Measurements from ENCODE around the gene LIPT2.

Gene LIPT2

DNA sequence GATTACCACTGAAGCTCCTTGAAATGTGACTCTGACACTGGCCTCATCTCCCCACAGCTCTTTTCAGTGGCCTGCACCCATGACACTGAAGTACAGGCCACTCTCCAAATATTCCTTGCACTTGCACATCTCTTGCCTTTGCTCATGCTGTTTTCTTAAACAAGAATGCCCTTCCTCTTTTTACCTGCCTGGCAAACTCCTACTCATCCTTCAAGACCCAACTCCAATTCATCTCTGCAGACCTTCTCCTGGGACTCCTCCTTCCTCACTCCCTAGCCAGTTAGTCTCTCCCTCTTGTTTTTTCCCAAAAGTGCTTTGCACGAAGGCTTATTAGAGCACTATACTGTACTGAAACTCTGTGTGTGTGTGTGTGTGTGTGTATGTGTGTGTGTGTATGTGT lies 28.8 kb downstream of the LIPT2 start:
- DNase-seq (ENCODE audit: low read depth), result no peak

DNA sequence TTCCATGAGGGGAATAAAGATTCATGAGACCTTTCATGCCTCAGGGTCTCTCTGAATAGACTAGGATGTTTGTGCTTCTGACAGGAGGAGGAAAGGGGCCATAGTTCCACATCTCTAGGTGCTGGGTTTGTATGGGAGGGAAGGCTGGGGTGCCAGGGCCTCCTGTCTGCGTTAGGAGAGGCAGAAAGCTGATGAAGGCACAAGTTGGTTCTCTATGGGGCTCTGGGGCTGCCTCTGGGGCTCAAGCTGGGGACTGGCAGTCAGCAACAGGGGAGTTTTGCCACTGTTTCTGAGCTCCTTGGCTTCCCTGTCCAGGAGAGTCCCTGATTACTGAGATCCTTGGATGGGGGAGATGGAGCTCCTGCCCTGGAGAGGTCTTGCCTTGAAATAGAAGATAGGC lies 30.3 kb downstream of the LIPT2 start:
- DNase-seq (ENCODE audit: low read depth), result no peak

DNA sequence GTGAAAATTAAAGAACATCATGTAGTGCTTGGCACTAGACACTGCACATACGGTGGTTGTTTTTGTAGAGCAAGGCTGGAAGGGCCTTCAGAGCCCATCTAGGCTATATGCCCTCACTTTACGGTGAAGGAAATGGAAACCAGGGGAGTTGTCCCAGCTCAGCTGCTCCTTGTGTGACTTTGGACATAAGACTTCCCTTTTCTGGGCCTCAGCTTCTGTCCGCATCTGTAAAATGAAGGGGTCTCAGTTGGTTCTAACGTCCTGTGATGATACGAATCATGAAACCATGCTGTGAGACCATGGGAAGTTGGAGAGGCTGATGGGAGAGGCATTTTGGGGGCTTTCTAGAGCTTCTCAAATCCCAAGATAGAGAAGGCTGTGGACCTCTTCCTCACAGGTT lies 30.9 kb downstream of the LIPT2 start:
- no peak for DNase-seq (ENCODE audit: low read depth)

DNA sequence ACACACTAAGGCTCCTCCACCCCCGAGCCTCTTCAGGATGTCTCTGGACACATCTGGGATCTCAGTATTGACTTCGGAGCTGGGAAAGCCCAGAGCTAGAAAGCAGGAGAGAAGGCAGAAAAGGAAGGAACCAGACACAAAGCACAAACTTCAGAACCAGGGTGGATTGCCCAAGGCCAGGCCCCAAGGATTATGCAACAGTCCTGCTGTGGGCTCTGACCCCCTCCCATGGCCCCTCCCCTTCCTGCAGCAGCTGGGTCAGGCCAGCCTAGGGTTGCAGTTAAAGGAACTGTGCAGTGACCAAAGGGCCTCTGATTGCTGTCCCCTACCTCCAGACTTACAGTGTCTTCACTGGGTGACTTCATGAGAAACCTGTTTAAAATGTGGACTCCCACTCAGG lies 31.5 kb downstream of the LIPT2 start:
- DNase-seq (ENCODE audit: low read depth), result no peak

DNA sequence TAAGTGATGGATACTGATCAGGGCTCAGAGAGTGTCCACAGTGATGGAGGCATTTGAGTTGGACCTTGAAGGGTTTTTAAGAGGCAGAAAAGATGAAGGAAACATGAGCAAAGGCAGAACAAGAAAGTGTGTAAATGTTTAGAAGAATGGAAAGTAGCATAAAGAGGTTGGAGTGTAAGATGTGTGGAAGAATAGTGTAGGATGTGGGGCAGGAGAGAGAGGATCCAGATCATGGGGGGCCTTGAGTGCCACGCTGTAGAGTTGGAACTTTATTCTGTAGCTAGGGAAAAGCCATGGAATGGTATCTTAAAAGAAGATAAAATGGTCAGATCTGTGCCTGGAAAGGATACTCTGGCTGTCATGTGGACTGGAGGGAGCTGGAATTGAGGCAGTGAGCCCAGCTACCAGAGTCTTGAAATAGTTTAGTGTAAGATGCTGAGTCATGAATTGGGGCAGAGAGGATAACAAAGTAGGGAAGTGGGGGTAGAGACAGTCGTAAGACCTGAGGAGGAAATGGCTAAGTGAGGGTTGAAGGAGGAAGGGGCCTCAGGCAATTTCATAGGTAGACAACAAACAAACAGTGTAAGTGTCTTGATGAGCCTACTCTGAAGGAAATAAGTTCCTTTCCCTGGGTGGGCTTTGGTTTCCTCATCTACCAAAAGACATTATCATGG lies 32.9 kb downstream of the LIPT2 start:
- DNase-seq (ENCODE audit: low read depth), result no peak

DNA sequence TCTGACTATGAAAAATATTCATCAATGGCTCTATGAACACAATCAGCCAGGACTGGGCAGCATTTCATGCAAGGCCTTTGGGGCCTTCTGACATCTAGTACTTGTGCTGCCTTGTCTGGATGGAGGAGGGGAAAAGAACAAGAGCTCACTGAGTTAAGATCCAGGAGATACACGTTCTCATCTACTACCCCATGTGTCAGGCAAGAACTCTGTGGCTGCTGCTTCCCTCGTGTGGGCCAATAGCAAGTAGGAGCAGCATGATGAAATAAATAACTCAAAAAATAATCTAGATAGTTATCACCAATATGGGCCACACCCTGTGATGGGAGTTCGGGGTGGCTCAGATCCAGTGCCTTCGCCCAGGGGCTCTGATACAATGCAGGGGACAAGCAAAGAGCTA lies 33.5 kb downstream of the LIPT2 start:
- DNase-seq (ENCODE audit: low read depth), result no peak

DNA sequence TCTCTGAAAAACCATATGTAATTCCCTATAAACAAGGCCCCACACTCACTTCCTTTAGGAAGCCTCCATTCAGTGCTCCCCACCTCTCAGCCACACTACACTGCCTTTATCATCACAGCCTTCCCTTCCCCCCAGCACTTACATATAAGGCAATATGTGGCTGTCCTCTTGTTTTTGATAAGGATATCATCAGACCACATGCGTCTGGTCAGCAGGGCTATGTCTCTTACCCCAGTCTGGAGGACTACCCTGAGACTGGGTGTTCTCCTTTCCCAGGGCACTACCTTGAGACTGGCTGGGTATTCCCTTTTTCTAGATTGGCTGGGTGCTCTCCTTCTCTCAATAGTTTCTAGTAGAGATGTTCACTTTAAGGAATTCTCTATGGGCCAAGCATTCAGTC lies 33.9 kb downstream of the LIPT2 start:
- no peak for DNase-seq (ENCODE audit: low read depth)

DNA sequence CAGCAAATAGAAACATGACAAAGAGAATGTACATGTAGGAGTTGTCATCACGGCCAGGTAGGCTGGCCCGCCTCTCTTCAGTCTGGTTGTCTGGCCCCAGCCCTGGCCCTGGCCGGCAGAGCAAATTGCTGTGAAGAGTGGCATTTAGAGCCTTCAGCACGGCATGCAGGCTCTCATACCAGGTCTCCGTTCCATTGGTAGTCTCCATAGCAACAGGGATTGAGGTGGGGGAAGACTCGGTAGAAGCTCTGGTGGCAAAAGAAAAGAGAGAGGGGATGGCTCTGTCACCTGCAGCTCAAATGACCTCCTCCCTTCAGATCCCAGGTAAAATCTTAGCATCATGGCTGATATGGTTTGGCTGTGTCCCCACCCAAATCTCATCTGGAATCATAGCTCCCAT lies 36.2 kb downstream of the LIPT2 start:
- no peak for DNase-seq (ENCODE audit: low read depth)

DNA sequence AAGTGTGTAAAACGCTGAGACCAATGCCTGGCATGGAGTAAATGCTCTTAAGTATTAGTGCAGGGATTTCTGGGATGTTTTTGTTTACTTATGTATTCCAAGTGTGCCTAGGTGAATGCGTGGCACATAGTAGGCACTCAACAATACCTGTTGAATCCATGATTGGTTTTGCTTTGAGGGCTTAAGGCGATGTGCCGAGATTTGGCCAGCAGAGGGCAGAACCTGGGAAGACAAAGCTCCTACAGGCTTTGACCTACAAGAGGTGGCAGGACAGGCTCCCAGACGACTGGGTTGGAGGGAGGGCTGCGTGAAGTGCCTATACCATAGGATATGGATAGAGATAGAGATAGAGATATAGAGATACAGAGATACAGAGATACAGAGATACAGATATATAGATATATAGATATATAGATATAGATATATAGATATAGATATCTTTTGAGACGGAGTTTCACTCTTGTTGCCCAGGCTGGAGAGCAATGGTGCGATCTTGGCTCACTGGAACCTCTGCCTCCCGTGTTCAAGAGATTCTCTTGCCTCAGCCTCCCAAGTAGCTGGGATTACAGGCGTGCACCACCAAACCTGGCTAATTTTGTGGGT lies 40.0 kb downstream of the LIPT2 start:
- peak; percentile 41 for DNase-seq (ENCODE audit: low read depth)

DNA sequence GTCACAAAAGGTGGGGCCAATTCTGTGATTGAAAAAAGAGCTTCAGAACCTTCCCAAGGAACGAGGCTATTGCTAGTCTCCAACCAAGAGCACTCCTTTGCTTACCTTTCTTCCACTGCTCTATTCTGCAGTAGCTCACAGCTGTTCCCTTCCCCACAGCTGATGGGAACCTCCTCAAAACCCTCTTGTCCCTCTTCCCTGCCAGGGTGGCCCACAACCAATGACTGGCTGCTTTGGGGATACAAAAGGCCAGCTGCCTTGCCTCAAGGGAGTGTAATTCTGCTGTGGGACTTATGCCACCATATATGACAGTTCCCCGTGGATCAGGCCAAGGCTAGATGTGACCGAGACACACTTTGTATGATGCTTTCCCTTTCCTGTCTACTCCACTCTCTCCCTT lies 41.2 kb downstream of the LIPT2 start:
- no peak for DNase-seq (ENCODE audit: low read depth)

DNA sequence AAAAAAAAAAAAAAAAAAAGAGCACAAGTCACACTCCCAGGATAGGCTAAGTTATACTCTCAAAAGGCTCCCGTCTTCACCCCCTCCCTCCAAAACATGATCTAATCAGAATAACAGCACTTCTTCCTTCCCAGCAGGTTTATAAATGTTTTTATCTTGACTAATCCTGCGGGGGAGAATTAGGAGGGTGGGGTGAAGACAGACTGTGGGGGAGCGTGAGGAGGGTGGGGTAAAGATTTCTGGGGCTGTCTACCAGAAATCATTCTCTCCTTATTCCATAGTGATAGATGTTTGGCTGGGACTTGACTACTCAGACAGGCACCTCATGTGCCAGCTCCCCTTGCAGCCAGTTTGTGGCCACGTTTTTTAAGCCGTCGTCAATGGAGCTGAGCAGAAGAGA lies 43.2 kb downstream of the LIPT2 start:
- DNase-seq (ENCODE audit: low read depth), result no peak

DNA sequence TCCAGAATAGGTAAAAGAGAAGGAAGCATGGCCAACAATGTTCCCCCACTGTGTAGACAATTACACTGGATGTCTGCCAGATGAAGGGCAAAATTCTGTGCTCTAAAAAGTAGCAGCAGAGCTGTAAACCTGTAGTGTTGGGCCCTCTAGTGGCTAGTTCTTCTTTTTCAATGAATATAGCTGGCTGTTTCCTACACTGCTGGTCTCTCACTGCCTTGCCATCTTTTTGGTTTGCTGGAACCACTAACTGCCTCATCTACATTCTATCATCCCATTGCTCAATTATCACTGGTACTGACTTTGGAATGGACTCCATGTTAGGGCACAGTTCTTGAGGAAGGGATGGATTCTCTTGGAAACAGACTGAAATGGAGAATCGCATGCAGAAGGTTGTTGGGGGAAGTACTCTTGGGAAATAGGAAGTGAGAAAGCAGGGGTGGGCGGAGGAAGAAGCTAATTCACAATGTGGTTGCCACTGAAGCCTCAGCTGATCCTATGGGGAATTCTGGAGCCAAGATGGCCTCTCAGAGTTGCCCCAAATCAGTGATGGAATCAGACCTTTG lies 44.1 kb downstream of the LIPT2 start:
- DNase-seq (ENCODE audit: low read depth), result peak; percentile 37

DNA sequence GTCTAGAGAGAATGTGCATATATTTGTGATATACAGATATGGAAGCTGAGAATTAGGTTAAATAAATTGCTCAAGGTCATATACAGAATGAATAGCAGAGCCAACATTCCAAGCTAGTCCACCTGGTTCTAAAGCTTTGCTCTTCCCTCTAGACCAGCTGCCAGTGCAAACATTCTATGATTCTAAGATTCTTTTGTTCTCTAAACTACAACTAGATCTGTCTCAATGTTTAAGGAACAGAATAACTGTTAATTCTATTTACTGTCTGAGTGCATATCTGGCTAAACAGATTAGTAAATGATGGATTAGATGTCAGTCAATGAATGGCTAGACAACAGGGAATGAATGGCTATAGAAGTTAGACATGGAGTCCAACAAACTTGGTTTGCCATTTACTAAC lies 45.8 kb downstream of the LIPT2 start:
- DNase-seq (ENCODE audit: low read depth), result no peak

DNA sequence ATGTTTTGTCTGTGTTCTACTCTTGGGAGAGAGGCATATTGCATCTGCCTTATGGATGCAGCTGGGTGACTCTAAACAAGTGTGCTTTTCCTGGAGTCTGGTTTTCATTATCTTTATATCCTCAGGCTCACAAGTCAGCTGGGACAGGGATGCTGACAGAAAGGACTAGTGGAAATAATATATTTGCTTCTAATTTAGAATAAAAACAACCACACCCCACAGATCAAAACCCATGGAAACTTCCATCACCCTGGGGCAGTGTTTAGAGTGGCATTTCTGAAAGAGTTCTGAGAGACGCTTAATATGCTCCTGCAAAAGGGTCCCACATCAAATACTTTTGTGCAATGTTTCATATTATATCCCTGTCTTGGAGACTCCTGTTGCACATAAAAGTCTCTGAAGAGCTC lies 47.0 kb downstream of the LIPT2 start:
- no peak for DNase-seq (ENCODE audit: low read depth)

DNA sequence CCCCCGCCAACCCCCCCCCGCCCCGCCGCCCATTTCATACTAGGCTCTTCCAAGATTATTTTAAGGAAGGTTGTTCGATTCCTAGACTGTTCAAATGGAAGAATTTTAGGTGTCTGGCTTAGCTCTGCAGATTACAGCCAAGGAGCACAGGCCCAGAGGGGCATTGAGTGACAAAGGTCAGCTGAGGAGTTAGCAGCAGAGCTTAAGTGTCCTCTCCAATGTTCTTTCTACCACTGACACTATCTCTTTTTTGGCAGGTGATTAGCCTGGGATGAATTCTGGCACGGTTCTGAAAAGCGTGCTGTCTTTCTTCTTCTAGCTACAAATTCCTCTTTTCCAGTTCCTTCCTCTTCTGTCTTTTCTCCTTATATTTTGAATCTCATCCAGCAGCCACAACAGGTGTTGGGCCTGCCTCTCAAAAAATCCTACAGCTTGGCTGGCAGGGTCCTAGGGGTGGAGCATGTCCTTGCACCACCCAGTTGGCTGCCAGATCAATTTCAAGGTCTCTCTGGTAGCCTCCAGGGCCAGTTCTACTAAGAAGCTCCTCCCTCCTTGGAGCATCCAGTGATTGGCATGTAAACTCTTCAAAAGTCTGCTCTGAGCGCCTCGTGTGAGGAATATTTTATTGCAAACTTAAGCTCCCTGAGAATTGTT lies 49.2 kb downstream of the LIPT2 start:
- no peak for DNase-seq (ENCODE audit: low read depth)

DNA sequence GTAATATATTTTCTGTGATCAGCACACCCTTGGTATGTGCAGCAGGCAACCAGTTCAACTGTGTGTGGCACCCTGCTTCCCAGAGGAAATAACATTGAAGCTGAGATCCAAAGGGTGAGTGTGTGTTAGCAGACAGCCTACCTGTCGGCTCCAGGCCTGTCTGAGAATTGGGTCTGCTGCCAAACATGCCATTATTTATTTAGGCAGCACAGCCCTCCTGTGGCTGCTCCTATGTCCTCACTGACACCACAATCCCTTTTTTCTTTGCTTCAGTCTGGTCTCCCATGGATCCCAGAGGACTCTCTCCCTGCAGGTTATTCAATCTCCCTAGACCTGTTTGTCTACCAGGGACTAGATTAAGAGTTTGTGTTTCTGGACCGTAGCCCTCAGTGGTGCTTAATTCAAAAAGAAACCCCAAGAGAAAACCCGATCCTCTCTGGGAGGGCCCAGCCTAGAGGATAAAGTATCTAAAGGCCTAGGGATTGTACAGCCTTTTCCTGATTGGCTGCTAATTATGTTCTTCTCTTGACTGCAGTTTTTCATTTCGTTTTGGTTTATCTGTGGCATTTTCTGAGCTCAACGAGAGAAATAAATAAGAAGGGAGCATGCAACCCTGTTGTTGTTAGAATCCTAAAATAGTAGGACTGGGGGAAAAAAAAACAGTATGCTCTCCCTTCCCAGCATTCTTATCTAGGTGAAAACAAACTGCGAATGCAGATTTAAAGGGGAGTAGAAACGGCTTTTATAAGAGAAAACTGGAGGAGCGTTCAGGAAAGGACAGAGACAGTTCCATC lies 50.3 kb downstream of the LIPT2 start:
- no peak for DNase-seq (ENCODE audit: low read depth)

DNA sequence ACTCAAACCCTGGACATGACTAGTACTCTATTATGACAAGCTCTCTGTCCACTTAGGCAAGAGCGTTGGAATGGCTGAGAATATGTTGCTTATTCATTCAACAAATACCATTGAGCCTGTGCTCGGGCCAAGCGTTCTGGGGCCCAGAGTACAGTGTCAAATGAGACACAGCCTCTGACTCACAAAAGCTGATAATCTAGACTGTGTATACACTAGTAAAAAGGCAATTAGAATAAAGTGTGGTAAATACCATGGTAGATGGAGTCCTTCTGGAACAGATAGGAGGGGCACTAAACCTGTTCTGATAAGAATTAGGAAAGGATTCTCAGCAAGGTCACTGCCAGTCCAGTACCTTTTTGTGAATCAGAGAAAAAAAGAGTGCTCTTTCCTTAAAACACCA lies 50.9 kb downstream of the LIPT2 start:
- no peak for DNase-seq (ENCODE audit: low read depth)

All from stimulated activated CD4-positive, alpha-beta T cell treated with anti-CD3 and anti-CD28 coated beads, Interleukin-2, amount 100 ng/mL, for 4 hours (primary cell).